Measurements from ENCODE around the gene COPS3. TPM values are rescaled to one million over a fixed set of nuclear protein-coding genes. Genes with fewer than 3 reads are reported as not detected.
A peak's percentile ranks its signal among the peaks of the same experiment; 100 is the strongest.
"Not testable (repeated sequence)": the region's sequence is repeated elsewhere in the genome, so short reads cannot be mapped to it uniquely, and the experiment has no call there.

Gene COPS3
- total RNA-seq, 1 experiment from 2014 or later: 125 TPM

DNA sequence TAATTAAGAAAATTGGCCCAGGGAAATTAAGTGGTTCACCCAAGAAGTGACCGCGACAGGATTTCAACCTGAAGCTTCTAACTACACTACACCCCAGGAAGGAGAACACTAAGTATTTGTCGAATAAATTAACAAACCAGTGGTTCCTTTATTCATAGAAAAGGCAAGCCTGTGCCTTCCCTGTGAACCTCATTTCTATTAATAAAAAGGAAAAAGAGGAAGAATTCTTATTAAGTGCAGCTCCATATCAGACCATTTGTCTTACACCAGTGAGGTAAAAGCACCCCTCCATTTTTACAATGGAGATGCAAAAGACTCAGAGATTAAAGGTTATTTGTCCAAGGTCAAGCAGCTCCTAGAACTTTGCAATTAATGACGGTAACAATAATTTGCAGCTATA, 1.7 kb downstream of the COPS3 start:
- H3K4me3 ChIP-seq (ENCODE audit: insufficient read depth, low read depth, low read length): no peak overlapping the region
- H3K27me3 ChIP-seq (ENCODE audit: control insufficient read depth, insufficient read depth, low read length): no peaks in the 10 kb centered on the region
- no peak for DNase-seq
- H3K36me3 ChIP-seq (replicated peaks; ENCODE audit: control insufficient read depth, insufficient read depth, low read length): no peaks in the 10 kb centered on the region; the same call in 1 of the 2 replicates

DNA sequence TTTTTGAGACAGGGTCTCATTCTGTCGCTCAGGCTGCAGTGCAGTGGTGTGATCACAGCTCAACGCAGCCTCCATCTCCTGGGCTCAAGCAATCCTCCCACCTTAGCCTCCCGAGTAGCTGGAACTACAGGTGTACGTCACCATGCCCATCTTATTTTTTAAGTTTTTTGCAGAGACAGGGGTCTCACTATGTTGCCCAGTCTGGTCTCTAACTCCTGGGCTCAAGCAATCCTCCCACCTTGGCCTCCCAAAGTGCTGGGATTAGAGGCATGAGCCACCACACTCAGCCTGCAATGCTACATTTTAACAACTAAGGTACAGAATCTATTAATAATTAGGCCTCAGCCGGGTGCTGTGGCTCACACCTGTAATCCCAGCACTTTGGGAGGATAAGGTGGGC, 3.6 kb downstream of the COPS3 start:
- not testable (repeated sequence) for H3K36me3 ChIP-seq (replicated peaks; ENCODE audit: control insufficient read depth, insufficient read depth, low read length); DNase-seq; H3K27me3 ChIP-seq (ENCODE audit: control insufficient read depth, insufficient read depth, low read length); H3K4me3 ChIP-seq (ENCODE audit: insufficient read depth, low read depth, low read length)

- Histone ChIP-seq H3K4me3 (ENCODE audit: insufficient read depth, low read depth, low read length) (no peak overlapping the region), H3K27me3 (ENCODE audit: control insufficient read depth, insufficient read depth, low read length) (no peaks in the 10 kb centered on the region), H3K36me3 (replicated peaks; ENCODE audit: control insufficient read depth, insufficient read depth, low read length) (peaks cover 5% of the 10 kb centered on the region)
- DNase-seq: no peak
These were observed 5.1 kb downstream of the COPS3 start for GRCh38 chr17:17275971-17276370.

DNA sequence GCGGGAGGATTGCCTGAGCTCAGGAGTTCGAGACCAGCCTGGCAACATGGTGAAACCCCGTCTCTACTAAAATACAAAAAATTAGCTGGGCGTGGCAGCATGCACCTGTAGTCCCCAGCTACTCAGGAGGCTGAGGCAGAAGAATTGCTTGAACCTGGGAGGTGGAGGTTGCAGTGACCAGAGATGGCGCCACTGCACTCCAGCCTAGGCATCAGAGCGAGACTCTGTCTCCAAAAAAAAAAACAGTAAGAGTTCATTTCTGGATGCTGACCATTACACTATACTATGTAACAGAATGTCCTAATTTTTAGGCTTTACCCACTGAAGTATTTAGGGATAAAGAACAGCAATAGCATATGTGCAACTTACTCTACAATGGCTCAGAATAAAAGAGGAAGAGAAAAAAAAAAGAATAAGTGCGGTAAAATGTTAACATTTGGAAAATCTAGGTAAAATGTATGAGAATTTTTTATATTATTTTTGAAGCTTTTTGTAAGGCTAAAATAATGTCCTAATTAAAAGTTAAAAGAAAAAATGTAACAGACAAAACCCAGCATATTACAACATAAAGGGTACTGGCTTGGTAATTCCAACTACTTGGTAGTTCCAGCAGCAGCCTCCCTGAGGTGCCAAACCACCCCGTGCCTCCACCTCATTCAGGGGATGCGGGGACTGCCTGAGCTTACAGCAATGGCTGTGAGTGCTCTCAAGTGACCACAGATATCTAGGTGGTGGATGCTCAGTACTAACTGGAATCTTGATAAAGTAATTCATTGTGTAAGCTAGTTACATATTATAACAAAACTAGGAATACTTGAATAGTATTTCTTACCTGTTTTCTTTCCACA, 10.9 kb downstream of the COPS3 start:
- Histone ChIP-seq H3K27me3 (ENCODE audit: control insufficient read depth, insufficient read depth, low read length) (no peaks in the 10 kb centered on the region), H3K4me3 (ENCODE audit: insufficient read depth, low read depth, low read length) (no peak overlapping the region), H3K36me3 (replicated peaks; ENCODE audit: control insufficient read depth, insufficient read depth, low read length) (peaks cover 10% of the 10 kb centered on the region)
- peak; percentile 24 for DNase-seq

GRCh38 chr17:17264430-17264829, 16.6 kb downstream of the COPS3 start:
- Histone ChIP-seq H3K4me3 (ENCODE audit: insufficient read depth, low read depth, low read length) (no peak overlapping the region), H3K36me3 (replicated peaks; ENCODE audit: control insufficient read depth, insufficient read depth, low read length) (peaks cover 21% of the 10 kb centered on the region), H3K27me3 (ENCODE audit: control insufficient read depth, insufficient read depth, low read length) (no peaks in the 10 kb centered on the region)
- peak; percentile 24 for DNase-seq

DNA sequence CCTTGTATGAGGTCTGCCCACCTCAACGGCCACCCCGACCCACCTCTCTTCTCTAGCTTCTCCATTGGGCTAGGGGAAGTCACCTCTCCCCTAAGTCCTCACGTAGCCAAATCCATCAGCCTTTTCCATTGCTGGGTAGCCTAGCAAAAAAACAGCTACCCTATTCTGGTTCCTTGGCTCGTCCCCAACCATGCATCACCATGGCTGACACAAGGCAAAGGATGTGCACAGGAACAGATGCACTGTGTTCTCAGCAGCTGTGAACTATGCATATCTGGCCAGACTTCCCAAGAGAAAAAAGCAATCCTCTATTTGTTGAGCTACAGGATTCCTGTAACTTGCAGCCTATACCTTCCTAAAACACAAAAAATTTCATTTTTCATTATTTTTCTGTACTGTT, 22.0 kb downstream of the COPS3 start:
- no peak overlapping the region for H3K4me3 ChIP-seq (ENCODE audit: insufficient read depth, low read depth, low read length)
- DNase-seq: no peak
- H3K27me3 ChIP-seq (ENCODE audit: control insufficient read depth, insufficient read depth, low read length): no peaks in the 10 kb centered on the region
- H3K36me3 ChIP-seq (replicated peaks; ENCODE audit: control insufficient read depth, insufficient read depth, low read length): peaks cover 32% of the 10 kb centered on the region

DNA sequence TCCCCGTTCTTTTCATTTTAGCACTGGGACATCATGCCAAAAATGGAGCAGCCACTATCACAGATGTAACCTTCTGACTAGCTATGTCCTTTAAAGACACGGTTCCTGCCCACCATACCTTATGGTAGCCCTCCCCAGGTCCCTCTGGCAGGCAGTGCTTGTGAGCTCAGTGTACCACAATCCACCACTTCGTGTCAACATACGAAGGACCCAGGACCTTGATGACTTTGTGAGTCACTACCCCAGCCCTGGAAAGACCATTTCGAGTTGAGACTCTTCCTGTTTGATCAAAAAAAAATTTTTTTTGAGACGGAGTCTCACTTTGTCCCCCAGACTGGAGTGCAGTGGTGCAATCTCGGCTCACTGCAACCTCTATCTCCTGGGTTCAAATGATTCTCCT, 23.0 kb downstream of the COPS3 start:
- Histone ChIP-seq H3K36me3 (replicated peaks; ENCODE audit: control insufficient read depth, insufficient read depth, low read length) (peaks cover 35% of the 10 kb centered on the region), H3K4me3 (ENCODE audit: insufficient read depth, low read depth, low read length) (no peak overlapping the region), H3K27me3 (ENCODE audit: control insufficient read depth, insufficient read depth, low read length) (no peaks in the 10 kb centered on the region)
- DNase-seq: no peak

DNA sequence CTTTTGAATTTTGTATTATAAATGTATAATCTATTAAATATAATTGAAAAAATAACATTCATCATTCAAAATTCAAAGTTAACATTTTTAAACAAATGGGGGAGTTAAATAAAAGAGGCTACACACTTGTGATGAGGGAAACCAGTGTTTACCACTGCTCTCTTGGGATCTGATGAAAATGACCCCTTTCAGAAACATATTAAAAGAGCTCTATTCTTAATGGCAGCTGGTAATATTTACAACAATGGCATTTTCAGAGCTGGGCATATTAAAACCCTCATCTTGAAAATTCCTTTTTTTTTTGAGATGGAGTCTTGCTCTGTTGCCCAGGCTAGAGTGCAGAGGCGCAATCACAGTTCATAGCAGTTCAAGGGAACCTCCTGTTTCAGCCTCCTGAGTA, 24.7 kb downstream of the COPS3 start:
- Histone ChIP-seq H3K36me3 (replicated peaks; ENCODE audit: control insufficient read depth, insufficient read depth, low read length) (peaks cover 40% of the 10 kb centered on the region), H3K27me3 (ENCODE audit: control insufficient read depth, insufficient read depth, low read length) (no peaks in the 10 kb centered on the region), H3K4me3 (ENCODE audit: insufficient read depth, low read depth, low read length) (no peak overlapping the region)
- DNase-seq: no peak

- not testable (repeated sequence) for H3K27me3 ChIP-seq (ENCODE audit: control insufficient read depth, insufficient read depth, low read length); H3K4me3 ChIP-seq (ENCODE audit: insufficient read depth, low read depth, low read length); DNase-seq
- H3K36me3 ChIP-seq (replicated peaks; ENCODE audit: control insufficient read depth, insufficient read depth, low read length): peaks cover 40% of the 10 kb centered on the region
These were observed 25.4 kb downstream of the COPS3 start for GRCh38 chr17:17255689-17256088.

DNA sequence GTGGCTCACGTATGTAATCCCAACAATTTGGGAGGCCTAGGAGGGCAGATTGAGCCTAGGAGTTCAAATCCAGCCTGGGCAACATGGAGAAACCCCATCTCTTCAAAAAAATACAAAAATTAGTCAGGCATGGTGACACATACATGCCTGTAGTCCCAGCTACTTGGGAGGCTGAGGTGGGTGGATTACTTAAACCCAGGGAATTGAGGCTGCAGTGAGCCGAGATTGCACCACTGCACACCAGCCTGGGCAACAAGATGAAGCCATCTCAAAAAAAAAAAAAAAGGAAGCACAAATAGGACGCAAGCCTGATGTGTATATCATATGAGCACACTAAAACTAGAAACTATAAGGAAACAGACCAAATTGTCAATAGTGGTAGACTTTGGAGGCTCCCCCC, 27.0 kb downstream of the COPS3 start:
- H3K4me3 ChIP-seq (ENCODE audit: insufficient read depth, low read depth, low read length): no peak overlapping the region
- no peak for DNase-seq
- H3K36me3 ChIP-seq (replicated peaks; ENCODE audit: control insufficient read depth, insufficient read depth, low read length): peaks cover 28% of the 10 kb centered on the region
- H3K27me3 ChIP-seq (ENCODE audit: control insufficient read depth, insufficient read depth, low read length): no peaks in the 10 kb centered on the region

- DNase-seq: no peak
- Histone ChIP-seq H3K27me3 (ENCODE audit: control insufficient read depth, insufficient read depth, low read length) (no peaks in the 10 kb centered on the region), H3K4me3 (ENCODE audit: insufficient read depth, low read depth, low read length) (no peak overlapping the region), H3K36me3 (replicated peaks; ENCODE audit: control insufficient read depth, insufficient read depth, low read length) (peaks cover 24% of the 10 kb centered on the region)
These were observed 27.6 kb downstream of the COPS3 start for GRCh38 chr17:17253406-17253805.

- DNase-seq: no peak
- Histone ChIP-seq H3K27me3 (ENCODE audit: control insufficient read depth, insufficient read depth, low read length) (no peaks in the 10 kb centered on the region), H3K36me3 (replicated peaks; ENCODE audit: control insufficient read depth, insufficient read depth, low read length) (peaks cover 27% of the 10 kb centered on the region), H3K4me3 (ENCODE audit: insufficient read depth, low read depth, low read length) (no peak overlapping the region)
These were observed 28.8 kb downstream of the COPS3 start for GRCh38 chr17:17252149-17252661.

- no peak overlapping the region for H3K4me3 ChIP-seq (ENCODE audit: insufficient read depth, low read depth, low read length)
- no peaks in the 10 kb centered on the region for H3K27me3 ChIP-seq (ENCODE audit: control insufficient read depth, insufficient read depth, low read length)
- H3K36me3 ChIP-seq (replicated peaks; ENCODE audit: control insufficient read depth, insufficient read depth, low read length): peaks cover 13% of the 10 kb centered on the region
- no peak for DNase-seq
These were observed 34.2 kb downstream of the COPS3 start for GRCh38 chr17:17246879-17247278.

- Histone ChIP-seq H3K36me3 (replicated peaks; ENCODE audit: control insufficient read depth, insufficient read depth, low read length) (peaks cover 9% of the 10 kb centered on the region), H3K4me3 (ENCODE audit: insufficient read depth, low read depth, low read length) (no peak overlapping the region), H3K27me3 (ENCODE audit: control insufficient read depth, insufficient read depth, low read length) (no peaks in the 10 kb centered on the region)
- no peak for DNase-seq
These were observed 37.9 kb downstream of the COPS3 start for GRCh38 chr17:17243163-17243562.

DNA sequence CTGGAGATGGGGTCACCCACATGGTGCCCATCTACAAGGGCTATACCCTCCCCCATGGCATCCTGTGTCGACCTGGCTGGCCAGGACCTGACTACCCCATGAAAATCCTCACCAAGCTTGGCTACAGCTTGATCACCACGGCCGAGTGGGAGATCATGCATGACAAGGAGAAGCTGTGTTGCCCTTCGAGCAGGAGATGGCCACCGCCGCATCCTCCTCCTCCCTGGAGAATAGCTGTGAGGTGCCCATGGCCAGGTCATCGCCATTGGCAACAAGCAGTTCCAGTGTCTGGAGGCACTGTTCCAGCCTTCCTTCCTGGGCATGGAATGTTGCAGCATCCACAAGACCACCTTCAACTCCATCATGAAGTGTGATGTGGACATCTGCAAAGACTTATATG, 38.8 kb downstream of the COPS3 start:
- Histone ChIP-seq H3K27me3 (ENCODE audit: control insufficient read depth, insufficient read depth, low read length) (no peaks in the 10 kb centered on the region), H3K4me3 (ENCODE audit: insufficient read depth, low read depth, low read length) (no peak overlapping the region), H3K36me3 (replicated peaks; ENCODE audit: control insufficient read depth, insufficient read depth, low read length) (peaks cover 3% of the 10 kb centered on the region)
- DNase-seq: no peak
